ENCODE results near the gene ZNF423. TPM values are rescaled to one million over a fixed set of nuclear protein-coding genes. Genes with fewer than 3 reads are reported as not detected.
A peak's percentile ranks its signal among the peaks of the same experiment; 100 is the strongest.

Gene ZNF423
- total and polyA plus RNA-seq, 7 donors, result 0.69 to 19.7 (median 3.6) TPM

DNA sequence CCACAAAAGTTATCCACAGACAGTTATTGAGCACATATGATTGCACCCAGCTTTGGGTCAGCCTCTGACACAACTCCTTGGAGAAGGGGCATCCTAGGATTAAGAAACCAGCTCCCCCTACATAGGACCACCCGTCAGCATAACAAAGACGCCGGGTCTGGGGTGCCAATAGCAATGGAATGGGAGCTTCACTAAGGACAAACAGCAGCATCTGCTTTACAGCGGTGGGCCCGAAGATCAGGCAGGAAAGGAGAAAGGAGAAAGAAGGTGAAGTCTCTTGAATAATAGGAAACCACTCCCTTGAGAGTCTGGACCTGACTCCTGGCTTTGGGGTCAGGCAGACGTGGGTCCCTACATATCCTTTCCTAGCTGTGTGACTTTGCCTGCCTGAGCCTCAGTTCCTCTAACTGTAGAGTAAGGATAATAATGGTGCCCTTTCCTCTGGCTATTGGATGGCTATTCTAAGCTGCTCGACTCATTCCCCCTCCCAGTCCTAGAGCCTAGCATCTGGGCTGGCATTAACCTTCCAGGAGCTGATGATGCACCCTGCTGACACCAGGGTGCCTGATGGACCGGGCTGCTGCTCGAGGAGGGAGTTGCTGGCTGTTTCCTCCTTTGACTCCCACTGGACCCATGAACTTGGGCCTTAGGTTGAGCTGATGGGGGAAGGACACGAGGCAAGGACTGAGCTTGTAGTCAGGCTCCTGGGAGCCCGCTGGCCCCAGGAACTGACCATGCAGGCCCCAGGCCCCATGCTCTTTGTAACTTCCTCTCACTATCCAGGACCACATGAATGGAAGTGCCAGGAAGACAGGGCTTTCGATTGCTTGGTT is 388.2 kb downstream of the ZNF423 start:
- no peaks in the 10 kb centered on the region for H3K4me1 ChIP-seq
- 84 to 89% methylated on average over 12 of the region's 12 CpGs for WGBS, 2 donors
- peak; percentile 49 for DNase-seq
- no peak overlapping the region for H3K4me3 ChIP-seq
- intact Hi-C loops (cut with DNase I), result no loop called here
- no peaks in the 10 kb centered on the region for H3K9me3 ChIP-seq
- TF ChIP-seq POLR2AphosphoS5 (IDR thresholded peaks at IDR 0.05) (no peak), EP300 (IDR thresholded peaks at IDR 0.05) (no peak), POLR2A (IDR thresholded peaks at IDR 0.05) (no peak)
- TF ChIP-seq, protein P1, sequence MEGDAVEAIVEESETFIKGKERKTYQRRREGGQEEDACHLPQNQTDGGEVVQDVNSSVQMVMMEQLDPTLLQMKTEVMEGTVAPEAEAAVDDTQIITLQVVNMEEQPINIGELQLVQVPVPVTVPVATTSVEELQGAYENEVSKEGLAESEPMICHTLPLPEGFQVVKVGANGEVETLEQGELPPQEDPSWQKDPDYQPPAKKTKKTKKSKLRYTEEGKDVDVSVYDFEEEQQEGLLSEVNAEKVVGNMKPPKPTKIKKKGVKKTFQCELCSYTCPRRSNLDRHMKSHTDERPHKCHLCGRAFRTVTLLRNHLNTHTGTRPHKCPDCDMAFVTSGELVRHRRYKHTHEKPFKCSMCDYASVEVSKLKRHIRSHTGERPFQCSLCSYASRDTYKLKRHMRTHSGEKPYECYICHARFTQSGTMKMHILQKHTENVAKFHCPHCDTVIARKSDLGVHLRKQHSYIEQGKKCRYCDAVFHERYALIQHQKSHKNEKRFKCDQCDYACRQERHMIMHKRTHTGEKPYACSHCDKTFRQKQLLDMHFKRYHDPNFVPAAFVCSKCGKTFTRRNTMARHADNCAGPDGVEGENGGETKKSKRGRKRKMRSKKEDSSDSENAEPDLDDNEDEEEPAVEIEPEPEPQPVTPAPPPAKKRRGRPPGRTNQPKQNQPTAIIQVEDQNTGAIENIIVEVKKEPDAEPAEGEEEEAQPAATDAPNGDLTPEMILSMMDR (IDR thresholded peaks at IDR 0.05), result no peak
- no peak overlapping the region for H3K27ac ChIP-seq
- H3K36me3 ChIP-seq, result no peaks in the 10 kb centered on the region
- peaks cover 0 to 34% (median 8%) of the 10 kb centered on the region in 3 donors for H3K27me3 ChIP-seq

DNA sequence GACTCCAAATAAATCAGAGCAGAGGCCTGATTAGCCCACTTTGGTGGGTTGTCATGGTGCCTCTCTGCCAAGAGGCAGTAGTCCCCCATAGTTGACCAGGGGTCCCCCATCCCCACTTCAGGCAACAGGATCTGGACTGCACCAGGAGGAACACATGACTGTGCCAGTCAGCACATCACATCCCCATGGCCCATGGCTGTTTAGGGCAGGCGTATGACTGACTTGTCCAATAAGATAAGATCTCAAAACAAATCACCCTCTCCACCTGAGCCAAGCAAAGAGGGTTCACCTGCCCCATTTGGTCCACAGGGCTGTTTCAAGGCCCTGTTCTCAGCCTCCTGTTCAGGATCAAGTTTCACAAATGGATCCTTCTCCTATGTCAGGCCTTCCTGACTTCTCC is 389.0 kb downstream of the ZNF423 start:
- Histone ChIP-seq H3K27ac (no peak overlapping the region), H3K4me3 (no peak overlapping the region), H3K36me3 (no peaks in the 10 kb centered on the region), H3K9me3 (no peaks in the 10 kb centered on the region), H3K27me3 (peaks cover 0 to 37% (median 8%) of the 10 kb centered on the region in 3 donors), H3K4me1 (no peaks in the 10 kb centered on the region)
- TF ChIP-seq POLR2A (IDR thresholded peaks at IDR 0.05) (no peak), EP300 (IDR thresholded peaks at IDR 0.05) (no peak), POLR2AphosphoS5 (IDR thresholded peaks at IDR 0.05) (no peak)
- TF ChIP-seq, protein P1 (IDR thresholded peaks at IDR 0.05), result no peak
- 83 to 97% methylated on average over 1 of the region's 1 CpG for WGBS, 2 donors
- intact Hi-C loops (cut with DNase I), result no loop called here
- peak; percentile 51 for DNase-seq

DNA sequence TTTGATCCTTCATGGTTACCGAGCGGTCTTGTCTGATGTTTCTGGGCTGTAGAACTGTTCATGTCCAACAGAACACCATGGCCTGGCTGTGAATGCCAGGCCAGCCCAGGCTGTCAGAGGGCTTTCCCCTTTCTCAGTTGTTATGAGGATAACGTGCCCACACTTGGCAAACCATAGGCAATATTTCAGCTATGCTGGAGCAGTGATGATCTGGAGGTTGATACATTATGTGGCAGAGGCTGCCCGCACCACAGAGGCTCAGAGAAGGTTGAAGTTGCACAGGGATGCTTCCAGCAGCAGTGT is 389.4 kb downstream of the ZNF423 start:
- Histone ChIP-seq H3K27me3 (peaks cover 0 to 37% (median 8%) of the 10 kb centered on the region in 3 donors), H3K9me3 (no peaks in the 10 kb centered on the region), H3K4me3 (no peak overlapping the region), H3K27ac (no peak overlapping the region), H3K4me1 (no peaks in the 10 kb centered on the region), H3K36me3 (no peaks in the 10 kb centered on the region)
- intact Hi-C loops (cut with DNase I), result no loop called here
- peak; percentile 25 for DNase-seq
- TF ChIP-seq POLR2AphosphoS5 (IDR thresholded peaks at IDR 0.05) (no peak), POLR2A (IDR thresholded peaks at IDR 0.05) (no peak), EP300 (IDR thresholded peaks at IDR 0.05) (no peak)
- TF ChIP-seq, protein P1 (IDR thresholded peaks at IDR 0.05), result no peak
- 80 to 92% methylated on average over 4 of the region's 4 CpGs for WGBS, 2 donors

DNA sequence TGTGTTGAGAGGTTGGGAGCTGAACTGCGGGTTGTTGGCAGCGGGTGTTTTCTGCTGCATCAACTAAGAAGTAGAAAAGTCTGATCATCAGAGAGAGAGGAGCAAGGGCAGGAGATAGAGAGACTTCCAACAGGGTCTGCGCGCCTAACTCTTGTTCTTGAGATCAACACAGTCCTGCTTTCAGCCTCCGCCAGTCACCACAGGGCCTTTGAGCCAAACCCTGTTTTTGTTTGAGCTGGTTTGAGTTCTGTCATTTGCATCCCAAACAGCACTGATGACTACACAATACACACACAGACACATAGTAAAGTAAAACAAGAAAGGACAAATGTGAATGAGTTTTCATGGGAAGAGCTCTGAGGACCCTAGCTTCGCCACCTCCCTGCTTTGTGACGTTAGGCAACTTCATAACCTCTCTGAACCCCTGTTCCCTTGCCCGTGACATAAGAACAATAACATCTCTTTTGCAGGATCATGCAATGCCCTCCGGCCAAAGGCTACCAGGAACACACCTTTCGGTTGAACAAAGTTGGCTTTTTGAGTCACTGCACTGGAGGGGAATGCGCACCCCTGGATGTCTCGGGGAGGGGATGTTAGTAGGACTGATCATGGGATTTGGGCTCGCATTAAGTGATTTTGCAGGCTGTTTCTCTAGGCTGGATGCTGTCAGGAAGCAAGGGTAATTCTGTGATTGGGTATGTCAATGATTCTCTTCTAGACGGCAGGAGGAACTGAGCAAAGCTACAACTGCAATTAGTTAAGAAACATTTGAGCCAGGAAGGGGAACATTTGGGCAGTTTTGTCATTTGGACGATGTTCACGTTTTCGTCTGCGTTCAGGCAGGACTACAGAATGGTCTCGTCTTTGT is 390.0 kb downstream of the ZNF423 start:
- Histone ChIP-seq H3K4me3 (no peak overlapping the region), H3K27me3 (peaks cover 0 to 37% (median 8%) of the 10 kb centered on the region in 3 donors), H3K4me1 (no peaks in the 10 kb centered on the region), H3K9me3 (no peaks in the 10 kb centered on the region), H3K36me3 (no peaks in the 10 kb centered on the region), H3K27ac (no peak overlapping the region)
- peak; percentile 24 for DNase-seq
- intact Hi-C loops (cut with DNase I), result no loop called here
- TF ChIP-seq EP300 (IDR thresholded peaks at IDR 0.05) (no peak), POLR2A (IDR thresholded peaks at IDR 0.05) (no peak), POLR2AphosphoS5 (IDR thresholded peaks at IDR 0.05) (no peak)
- TF ChIP-seq, protein P1 (IDR thresholded peaks at IDR 0.05), result no peak
- 84 to 88% methylated on average over 19 of the region's 19 CpGs for WGBS, 2 donors
